ENCODE results near the gene SLC25A23. TPM values are rescaled to one million over a fixed set of nuclear protein-coding genes. Genes with fewer than 3 reads are reported as not detected.

The SLC25A23 gene
- total RNA-seq, 1 experiment from 2014 or later = 42.9 TPM

DNA sequence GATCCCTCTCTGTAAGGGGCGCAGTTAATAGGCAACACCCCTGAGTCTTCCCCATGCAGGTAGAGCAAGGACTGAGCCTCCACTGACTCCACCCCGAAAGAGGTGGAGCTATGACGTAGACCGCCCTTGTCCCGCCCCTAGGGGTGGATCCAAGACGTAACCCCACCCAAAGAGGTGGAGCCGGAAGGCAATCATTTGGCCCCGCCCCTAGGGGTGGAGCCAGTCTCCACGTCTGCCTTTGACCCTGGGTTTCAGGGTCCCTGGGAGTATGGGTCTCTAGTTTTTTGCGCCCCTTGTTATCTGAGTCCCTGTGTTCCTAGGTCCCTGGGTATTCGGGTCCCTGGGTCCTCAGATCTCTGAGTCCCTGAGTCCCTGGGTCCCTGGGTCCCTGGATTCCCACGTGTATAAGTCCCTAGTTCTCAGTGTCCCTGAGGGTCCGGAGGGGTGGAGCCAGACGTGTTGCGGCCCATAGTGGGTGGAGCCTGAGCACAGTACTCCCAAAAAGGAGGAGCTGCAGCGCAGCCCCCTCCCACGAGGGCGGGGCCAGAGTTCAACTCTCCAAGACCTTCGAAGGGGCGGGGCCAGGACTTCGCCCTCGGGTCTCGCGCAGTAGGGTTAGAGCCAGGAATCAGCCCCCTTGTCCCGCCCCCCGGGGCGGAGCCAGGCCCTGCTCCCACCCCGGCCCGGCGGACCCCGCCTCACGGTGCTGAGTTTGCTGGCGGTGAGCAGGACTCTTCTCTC, 16.7 kb upstream of the SLC25A23 start:
- WGBS (ENCODE audit: extremely low coverage, insufficient read length, low lambda C conversion rate) = no CpG with 5 or more reads among the region's 33 CpGs
- no peak overlapping the region for H3K4ac ChIP-seq (ENCODE audit: low read depth, low read length)
- no peak overlapping the region for H2BK15ac ChIP-seq (ENCODE audit: low read depth, low read length)
- DNase-seq = peak; percentile 99
- H2BK12ac ChIP-seq (ENCODE audit: insufficient read length, low read depth, low read length) = no peak overlapping the region
- H2BK5ac ChIP-seq (ENCODE audit: insufficient read length, low read length) = no peak overlapping the region
- TF ChIP-seq, protein P1, sequence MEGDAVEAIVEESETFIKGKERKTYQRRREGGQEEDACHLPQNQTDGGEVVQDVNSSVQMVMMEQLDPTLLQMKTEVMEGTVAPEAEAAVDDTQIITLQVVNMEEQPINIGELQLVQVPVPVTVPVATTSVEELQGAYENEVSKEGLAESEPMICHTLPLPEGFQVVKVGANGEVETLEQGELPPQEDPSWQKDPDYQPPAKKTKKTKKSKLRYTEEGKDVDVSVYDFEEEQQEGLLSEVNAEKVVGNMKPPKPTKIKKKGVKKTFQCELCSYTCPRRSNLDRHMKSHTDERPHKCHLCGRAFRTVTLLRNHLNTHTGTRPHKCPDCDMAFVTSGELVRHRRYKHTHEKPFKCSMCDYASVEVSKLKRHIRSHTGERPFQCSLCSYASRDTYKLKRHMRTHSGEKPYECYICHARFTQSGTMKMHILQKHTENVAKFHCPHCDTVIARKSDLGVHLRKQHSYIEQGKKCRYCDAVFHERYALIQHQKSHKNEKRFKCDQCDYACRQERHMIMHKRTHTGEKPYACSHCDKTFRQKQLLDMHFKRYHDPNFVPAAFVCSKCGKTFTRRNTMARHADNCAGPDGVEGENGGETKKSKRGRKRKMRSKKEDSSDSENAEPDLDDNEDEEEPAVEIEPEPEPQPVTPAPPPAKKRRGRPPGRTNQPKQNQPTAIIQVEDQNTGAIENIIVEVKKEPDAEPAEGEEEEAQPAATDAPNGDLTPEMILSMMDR (conservative IDR thresholded peaks at IDR 0.05) = no peak
- H3K14ac ChIP-seq (ENCODE audit: insufficient read depth, low read length) = no peak overlapping the region
- no peak overlapping the region for H4K8ac ChIP-seq (replicated peaks; ENCODE audit: insufficient read length, low read depth, low read length)
- no peak overlapping the region for H4K91ac ChIP-seq (ENCODE audit: insufficient read length, low read depth, low read length)
- H2AK5ac ChIP-seq (ENCODE audit: insufficient read length, low read length) = no peak overlapping the region
- Mint-ChIP-seq H3K4me3 (peak overlapping the region; percentile 69 to 88), H3K36me3 (ENCODE audit: insufficient read depth in 1 of 3, low read depth in 3 of 3) (no peaks in the 10 kb centered on the region), H3K27ac (peak overlapping the region; percentile 95 to 98 (median 95); a peak in 6 of 7 replicates), H3K9me3 (no peaks in the 10 kb centered on the region), H3K27me3 (ENCODE audit: low read depth) (peaks cover 17% of the 10 kb centered on the region), H3K4me1 (peaks cover 6 to 9% of the 10 kb centered on the region in 2 experiments)
- H4K20me1 ChIP-seq (ENCODE audit: control insufficient read depth, insufficient read depth, insufficient read length) = no peaks in the 10 kb centered on the region
- peaks cover 13% of the 10 kb centered on the region for H3K23me2 ChIP-seq (ENCODE audit: insufficient read length, low read depth, low read length, poor library complexity, severe bottlenecking)
- no peak overlapping the region for H3T11ph ChIP-seq (ENCODE audit: low read length)
- no peak overlapping the region for H3K23ac ChIP-seq (ENCODE audit: insufficient read length, low read depth, low read length)
- H3K18ac ChIP-seq (ENCODE audit: insufficient read length, low read depth, low read length) = no peak overlapping the region
- H3K9me3 ChIP-seq (ENCODE audit: control insufficient read depth, low read depth, low read length) = no peaks in the 10 kb centered on the region
- H2BK20ac ChIP-seq (ENCODE audit: low read depth, low read length, poor library complexity, severe bottlenecking) = no peak overlapping the region
- H3K9ac ChIP-seq (ENCODE audit: extremely low read depth, insufficient read length, low read length) = no peak overlapping the region
- H3K79me1 ChIP-seq (ENCODE audit: insufficient read depth, low read depth, low read length, poor library complexity, severe bottlenecking) = no peaks in the 10 kb centered on the region
- no peak overlapping the region for H2BK120ac ChIP-seq (ENCODE audit: low read depth, low read length, poor library complexity, severe bottlenecking)
- H3K4me1 ChIP-seq (ENCODE audit: insufficient read depth, low read length) = no peaks in the 10 kb centered on the region
- no peaks in the 10 kb centered on the region; the same call in 1 of the 2 replicates for H3K27me3 ChIP-seq (ENCODE audit: insufficient read depth, low read length)
- H3K4me2 ChIP-seq (ENCODE audit: insufficient read depth, insufficient read length, low read length) = peak overlapping the region; percentile 46
- H3K56ac ChIP-seq (ENCODE audit: insufficient read length, low read depth, low read length) = no peak overlapping the region
- no peaks in the 10 kb centered on the region for H3K79me2 ChIP-seq (ENCODE audit: insufficient read depth, low read length)
- peak overlapping the region; percentile 82 for H2AFZ ChIP-seq (ENCODE audit: low read length)
- H3K27ac ChIP-seq (ENCODE audit: insufficient read length, low read depth, low read length) = no peak overlapping the region
- H4K5ac ChIP-seq (ENCODE audit: insufficient read length, low read depth, low read length) = no peak overlapping the region

Data from H9 (cell line).